ENCODE results near the gene TSGA10IP.

GRCh38 chr11:65921876-65922275 lies 23.4 kb upstream of the TSGA10IP start:
- no peak for TF ChIP-seq CTCF (conservative IDR thresholded peaks at IDR 0.05; ENCODE audit: low read length)
- no peak for TF ChIP-seq EZH2phosphoT487 (IDR thresholded peaks at IDR 0.05; ENCODE audit: borderline replicate concordance)
